Measurements from ENCODE around the gene HAUS5.
"Not testable (repeated sequence)": the region's sequence is repeated elsewhere in the genome, so short reads cannot be mapped to it uniquely, and the experiment has no call there.

Gene HAUS5

DNA sequence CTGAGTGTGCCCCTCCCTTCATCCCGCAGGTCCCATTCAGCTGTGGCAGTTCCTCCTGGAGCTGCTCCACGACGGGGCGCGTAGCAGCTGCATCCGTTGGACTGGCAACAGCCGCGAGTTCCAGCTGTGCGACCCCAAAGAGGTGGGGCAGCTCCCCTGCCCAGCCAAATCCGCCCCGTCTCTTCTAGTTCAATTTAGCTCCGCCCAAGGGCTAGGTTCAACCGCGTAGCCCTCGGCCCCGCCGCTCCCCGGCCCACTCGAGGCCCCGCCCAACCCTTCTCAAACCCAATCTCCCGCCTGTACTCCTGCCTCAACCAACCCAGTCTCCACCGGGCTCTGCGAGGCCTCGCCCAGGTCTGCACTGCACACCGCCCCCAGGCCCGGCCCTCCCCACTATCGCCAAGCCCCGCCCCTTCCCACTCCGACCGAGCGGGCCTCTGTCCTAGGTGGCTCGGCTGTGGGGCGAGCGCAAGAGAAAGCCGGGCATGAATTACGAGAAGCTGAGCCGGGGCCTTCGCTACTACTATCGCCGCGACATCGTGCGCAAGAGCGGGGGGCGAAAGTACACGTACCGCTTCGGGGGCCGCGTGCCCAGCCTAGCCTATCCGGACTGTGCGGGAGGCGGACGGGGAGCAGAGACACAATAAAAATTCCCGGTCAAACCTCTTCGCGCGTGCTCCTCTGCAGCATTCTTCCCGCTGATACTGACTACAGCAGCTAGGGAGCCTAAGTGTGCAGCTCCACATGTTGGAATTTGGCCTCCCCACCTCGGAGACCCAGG is 31.9 kb downstream of the HAUS5 start:
- peak; percentile 98 for DNase-seq

DNA sequence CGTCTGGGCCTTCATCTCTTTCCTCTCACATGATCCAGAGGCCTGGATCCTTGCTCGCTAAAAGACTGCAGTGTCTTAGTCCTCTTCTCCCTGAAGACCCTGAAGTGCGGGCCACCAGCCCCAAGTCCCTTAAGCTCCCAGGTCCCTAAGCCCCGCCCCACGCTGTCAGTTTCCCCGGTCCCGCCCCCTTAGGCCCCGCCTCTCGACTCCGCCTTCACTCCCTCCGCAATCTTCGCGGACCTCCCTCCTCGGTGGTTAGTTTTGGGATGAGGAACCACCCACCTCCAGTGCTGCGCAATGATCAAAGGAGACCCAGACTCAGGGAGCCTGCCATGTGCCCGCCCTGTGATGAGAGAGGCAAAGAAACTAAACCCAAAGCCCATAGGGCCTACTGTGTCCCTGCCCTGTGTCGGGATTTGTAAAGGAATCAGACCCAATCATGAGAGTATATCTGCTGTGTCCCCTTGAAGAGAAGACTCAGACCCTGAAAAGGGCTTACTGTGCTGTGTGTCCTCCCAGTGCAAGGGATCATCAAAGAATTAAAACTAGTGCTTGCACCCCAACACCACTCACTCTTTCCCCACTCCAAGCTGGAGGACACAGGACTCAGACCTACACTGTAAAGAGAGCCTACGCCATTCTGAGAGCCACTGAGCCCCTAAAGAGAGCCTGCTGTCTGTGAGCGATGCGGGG is 32.6 kb downstream of the HAUS5 start:
- DNase-seq, result peak; percentile 75

DNA sequence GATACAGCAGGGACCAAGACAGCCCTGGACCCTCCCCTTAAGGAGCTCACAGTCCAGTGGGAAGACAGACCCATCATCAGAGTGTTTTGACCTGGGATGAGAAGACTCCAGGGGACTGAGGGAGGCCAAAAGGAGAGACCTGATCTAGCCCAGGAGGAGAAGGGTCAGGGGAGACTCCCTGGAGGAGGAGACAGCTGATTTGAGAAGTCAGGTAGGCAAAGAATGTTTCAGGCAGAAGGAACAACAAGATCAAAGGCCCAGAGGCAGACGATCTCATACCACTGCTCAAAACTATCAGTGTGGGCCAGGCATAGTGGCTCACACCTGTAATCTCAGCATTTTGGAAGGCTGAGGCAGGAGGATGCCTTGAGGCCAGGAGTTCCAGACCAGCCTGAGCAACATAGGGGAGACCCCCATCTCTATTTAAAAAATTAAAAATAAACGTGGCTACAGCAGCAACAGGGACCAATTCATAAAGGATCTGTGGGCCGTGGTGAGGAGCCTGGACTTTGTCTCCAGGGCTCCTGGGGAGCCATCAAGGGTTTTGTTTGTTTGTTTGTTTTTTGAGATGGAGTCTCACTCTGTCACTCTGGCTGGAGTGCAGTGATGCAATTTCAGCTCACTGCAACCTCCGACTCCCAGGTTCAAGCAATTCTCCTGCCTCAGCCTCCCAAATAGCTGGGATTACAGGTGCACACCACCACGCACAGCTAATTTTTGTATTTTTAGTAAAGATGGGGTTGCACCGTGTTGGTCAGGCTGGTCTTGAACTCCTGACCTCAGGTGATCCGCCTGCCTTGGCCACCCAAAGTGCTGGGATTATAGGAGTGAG is 33.4 kb downstream of the HAUS5 start:
- DNase-seq, result no peak

DNA sequence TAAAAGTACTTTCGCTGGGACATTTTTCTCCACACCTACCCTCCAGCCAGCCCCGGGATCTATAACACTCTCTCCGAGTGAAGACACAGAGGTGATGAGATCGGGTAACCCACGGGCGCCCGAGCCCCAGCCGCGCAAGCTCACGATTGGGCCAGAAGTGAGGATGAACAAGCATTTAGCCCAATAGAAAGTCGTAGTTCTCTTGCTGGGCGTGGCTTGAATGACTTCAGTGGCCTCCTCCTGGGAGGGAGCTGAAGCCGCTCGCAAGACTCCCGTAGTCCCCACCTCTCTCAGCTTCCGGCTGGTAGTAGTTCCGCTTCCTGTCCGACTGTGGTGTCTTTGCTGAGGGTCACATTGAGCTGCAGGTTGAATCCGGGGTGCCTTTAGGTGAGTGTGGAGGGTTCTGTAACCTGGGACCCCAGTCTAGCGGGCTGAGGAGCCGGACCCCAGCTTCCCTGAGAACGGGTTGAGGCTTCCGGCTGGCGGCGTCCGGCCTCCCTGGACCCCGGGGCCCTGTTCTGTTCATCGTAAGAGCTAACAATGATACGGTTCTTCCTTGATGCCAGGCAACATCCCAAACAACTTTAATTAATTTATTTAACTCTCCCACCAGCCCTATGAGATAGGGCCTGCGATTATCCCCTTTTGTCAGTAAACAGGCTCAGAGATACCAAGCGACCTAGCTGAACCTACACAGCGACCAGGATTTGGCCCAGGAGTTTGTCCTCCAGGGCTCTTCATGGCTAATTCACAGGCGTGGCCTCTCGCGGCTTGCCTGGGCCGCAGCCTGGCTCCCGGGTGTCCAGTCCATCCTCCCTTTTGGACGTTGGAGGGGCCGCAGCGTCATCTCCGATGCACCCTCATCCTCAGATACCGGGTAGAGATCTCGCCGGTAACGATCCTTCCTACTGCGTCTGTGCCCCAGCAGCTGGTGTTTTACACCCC is 35.8 kb downstream of the HAUS5 start, which contains the start of gene COX6B1:
Gene COX6B1, plus strand, starts transcription at position 307 of the 945 bp plus-strand sequence. CDS start 2,921 bp downstream, outside the sequence.
- DNase-seq, result peak; percentile 99

DNA sequence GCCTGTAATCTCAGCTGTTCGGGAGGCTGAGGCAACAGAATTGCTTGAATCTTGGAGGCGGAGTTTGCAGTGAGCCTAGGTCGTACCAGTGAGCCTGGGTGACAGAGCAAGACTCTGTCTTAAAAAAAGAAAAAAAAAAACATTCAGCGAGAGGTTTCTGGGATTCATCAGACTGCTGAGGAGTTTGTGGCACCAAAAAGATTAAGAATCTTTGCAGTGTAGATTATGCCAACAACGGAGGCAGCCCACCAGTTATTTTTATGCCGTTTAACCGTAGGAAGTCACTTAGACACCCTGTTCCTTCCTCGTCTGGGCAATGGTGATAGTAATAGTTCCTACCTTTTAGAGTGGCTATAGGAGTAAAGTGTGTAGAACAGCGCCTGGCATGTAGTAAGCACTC is 38.0 kb downstream of the HAUS5 start:
- no peak for DNase-seq

DNA sequence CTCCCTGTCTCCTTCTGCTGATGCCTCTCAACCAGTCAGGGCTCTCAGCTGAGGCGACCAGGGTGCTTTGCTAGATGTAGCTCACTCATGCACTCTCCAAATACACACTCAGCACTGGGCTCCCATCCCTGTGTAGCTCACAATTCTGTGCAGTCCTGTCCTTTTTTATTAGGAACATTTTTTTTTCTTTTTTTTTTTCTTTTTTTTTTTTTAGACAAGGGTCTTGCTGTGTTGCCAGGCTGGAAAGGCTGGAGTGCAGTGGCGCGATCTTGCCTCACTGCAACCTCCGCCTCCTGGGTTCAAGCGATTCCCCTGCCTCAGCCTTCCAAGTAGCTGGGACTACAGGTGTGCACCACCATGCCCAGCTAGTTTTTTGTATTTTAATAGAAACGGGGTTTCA is 42.3 kb downstream of the HAUS5 start:
- DNase-seq, result not testable (repeated sequence)

DNA sequence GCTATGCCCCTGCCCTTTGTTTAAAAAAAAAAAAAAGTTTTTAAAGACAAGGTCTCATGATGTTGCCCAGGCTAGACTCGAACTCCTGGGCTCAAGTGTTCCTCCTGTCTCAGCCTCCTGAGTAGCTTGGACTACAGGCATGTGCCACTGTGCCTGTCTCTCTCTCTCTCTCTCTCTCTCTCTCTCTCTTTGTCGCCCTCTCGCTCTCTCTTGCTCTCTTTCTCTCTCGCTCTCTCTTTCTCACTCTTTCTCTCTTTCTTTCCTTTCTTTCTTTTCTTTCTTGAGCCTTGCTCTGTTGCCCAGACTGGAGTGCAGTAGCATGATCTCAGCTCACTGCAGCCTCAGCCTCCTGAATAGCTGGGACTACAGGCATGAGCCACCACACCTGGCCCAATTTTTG is 43.1 kb downstream of the HAUS5 start:
- DNase-seq, result no peak

DNA sequence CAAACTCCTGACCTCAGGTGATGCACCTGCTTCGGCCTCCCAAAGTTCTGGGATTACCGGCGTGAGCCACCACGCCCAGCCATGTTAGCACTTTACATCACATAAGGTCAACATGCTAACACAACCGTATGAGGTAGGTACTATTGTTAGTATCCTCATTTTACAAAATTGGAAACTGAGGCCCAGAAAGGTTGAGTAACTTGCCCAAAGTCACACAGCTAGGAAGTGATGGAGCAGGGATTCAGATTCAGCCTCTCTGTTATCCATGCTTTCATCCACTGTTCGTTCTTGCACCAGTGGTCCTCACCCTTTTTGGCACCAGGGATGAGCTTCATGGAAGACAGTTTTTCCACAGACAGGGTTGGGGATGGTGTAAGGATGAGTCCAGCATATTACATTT is 44.2 kb downstream of the HAUS5 start:
- DNase-seq, result no peak

DNA sequence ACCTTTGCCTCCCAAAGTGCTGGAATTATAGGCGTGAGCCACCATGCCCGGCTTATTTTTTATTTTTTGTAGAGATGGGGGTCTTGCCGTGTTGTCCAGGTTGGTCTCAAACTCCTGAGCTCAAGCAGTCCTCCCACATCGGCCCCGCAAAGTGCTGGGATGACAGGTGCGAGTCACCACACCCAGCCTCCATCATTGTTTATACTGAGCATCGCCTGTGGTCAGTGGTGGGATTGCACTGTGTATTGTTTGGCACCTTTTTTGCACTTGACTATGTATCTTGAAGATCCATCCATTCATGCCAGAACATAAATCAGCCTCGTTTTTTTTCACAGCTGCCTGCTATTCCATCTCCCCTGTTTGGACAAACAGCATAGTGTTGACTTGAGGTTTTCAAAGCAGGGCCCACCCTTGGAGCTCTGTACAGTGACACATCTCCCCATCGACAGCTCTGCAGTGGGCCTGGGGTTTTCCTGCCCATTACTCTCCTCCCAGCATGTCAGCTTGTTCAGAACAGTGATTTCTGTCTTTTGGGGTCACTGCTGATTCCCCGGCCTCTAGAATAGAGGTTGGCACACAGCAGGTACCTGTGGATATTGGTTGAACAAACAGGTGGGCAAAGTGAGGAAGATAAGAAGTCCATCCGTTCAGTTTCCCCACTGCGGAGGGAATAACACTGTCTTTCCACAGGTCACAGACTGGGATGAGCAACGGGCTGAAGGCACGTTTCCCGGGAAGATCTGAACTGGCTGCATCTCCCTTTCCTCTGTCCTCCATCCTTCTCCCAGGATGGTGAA is 45.6 kb downstream of the HAUS5 start:
- DNase-seq, result no peak

DNA sequence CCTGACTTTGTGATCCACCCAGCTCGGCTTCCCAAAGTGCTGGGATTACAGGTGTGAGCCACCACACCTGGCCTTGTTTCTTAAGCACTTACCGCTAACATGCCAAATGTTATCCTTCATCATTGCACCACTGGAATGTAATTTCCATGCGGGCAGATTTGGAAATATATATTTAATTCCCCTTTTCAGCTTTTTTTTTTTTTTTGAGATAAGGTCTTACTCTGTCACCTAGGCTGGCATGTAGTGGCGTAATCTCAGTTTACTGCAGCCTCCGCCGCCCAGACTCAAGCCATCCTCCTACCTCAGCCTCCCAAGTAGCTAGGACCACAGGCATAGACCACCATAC is 49.4 kb downstream of the HAUS5 start:
- no peak for DNase-seq

DNA sequence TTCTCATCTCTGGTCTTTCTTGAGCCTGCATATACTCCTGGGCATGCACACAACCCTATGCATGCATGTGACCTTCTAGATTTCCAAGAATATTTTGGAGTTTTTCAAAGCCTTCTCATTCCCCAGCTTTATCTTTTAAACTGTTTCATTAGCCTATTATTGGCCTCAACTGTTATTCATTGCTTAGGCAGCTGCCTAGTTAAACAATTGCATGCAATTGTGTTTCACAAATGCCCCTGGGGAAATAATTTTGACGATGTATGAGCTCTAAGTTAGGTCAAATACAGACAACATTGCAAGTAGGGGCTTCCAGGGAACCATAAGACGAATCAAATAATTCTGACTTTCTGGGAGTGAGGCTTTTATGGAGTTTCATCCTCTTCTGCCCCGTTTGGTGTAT is 51.4 kb downstream of the HAUS5 start:
- DNase-seq, result no peak

DNA sequence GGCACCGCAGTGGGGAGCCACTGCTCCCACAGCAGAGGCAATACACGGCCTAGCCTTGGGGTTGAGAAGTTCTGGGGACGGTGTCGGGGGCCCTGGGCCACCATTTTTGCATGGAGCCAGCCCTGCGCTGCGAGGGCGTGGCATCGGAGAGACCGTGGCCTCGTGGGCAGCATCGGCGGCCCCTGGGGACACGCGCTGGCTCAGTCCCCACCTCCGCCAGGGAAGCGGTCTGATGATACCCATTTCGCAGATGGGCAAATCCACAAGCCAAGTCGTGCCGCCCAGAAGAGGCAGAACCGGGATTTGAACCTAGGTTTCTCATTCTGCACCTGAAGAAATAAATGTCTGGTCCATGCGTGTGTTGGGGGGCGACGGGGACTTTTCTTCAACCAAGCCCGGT is 52.6 kb downstream of the HAUS5 start:
- no peak for DNase-seq

DNA sequence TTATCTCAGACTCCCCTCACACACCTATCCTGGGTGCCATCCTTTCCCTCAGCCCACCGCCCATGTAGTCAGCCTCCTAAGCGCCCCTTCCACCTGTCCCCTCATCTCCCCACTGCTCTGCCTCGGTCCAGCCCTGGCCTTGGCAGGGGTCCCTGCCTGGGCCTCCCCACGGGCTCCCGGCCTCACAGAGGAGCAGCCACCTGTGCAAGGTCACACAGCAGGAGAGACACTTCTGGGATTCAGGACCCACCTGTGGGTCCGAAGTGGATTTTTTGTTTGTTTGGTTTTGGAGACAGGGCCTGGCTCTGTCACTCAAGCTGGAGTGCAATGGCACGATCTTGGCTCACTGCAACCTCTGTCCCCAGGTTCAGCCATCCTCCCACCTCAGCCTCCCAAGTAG is 53.1 kb downstream of the HAUS5 start:
- DNase-seq, result no peak

DNA sequence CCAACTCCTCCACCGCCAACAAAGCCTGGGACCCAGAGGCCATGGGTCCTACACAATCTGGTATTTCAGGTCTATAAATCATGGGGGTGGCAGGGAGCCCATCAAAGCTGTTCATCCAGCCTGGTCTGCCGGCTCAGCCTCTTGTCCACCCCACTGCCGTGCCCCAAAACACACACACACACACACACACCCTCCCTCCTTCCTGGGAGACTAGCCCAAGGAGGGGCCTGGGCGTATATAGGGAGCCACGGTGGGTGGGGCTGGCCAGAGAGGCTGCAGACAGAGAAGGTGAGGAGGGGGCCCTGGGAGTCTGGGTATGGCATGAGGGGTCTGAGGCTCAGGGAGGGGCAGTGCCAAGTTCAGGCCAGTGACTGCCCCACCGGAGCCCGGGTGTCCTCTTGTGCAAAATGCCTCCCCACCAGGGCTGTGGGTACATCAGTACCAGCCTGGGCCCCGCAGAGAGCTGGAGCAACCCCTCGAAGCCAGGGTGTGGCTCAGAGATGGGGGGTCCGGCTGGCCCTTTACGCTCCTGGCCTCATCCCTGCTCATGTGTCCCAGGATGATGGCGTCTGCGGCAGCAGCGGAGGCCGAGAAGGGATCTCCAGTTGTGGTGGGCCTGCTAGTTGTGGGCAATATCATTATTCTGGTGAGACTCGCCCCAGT is 53.8 kb downstream of the HAUS5 start, which contains the start of gene UPK1A:
Gene UPK1A, plus strand, starts transcription at position 267 of the 663 bp plus-strand sequence. Its CDS starts 296 bp downstream, at position 563.
- no peak for DNase-seq

DNA sequence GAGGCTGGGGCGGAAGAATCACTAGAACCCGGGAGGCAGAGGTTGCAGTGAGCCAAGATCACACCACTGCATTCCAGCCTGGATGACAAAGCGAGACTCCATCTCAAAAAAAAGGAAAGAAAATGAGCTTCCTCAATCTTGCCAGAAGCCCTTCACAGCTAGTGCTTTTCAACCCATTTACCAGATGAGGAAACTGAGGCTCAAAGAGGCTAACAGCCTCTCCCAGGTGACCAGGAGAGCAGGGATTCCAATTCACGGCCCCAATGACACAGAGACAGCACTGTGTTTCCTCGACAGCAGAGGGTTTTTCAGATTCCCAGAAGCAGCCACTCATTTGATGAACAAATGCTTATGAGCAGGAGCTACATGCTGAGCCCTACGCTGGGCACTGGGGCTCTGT is 57.0 kb downstream of the HAUS5 start:
- no peak for DNase-seq

DNA sequence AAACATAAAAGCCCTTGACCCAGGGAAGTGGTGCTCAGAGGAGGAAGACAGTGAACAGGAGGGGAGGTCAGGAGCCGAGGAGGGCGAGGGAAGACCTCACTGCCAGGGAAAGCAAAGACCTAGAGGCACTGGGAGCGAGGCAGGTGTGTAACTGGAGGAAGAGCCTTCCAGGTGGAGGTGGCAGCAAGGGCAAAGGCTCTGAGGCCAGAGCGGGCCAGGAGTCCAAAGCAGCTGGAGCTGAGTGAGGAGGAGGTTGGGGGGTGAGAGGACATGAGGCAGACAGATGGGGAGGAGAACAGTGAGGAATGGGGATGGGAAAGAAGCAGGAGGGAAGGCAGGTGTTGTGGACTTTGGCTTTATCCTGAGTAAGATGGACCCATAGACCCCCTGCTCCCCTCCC is 57.4 kb downstream of the HAUS5 start:
- DNase-seq, result no peak

DNA sequence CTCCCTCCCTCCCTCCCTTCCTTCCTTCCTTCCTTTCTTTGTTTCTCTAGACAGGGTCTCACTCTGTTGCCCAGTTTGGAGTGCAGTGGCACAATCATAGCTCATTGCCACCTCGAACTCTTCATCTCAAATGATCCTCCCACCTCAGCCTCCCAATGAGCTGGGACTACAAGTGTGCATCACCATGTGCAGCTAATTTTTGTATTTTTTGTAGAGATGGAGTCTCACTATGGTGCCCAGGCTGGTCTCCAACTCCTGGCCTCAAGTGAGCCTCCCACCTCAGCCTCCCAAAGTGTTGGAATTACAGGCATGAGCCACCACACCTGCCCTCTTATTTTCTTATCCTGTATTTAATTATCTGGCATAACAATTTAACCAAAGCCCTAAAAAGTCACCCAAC is 58.2 kb downstream of the HAUS5 start:
- no peak for DNase-seq

DNA sequence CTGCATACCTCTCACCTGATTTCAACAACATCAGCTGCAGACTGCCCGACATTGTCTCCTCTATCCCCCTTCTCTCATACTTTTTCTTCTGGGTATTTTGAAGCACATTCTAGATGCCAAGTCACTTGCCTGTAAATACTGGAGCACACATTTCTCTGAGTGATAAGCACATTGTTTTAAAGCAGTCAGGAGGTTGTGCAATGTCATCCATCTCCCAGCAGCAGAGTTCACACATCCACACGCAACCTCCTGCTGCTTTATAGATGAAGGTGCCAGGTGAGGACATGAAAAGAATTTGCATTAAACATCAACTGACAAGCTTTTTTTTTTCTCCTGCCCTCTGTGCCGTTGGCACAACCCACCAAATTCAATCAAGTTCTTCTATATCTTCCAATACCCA is 59.3 kb downstream of the HAUS5 start:
- DNase-seq, result peak; percentile 48

DNA sequence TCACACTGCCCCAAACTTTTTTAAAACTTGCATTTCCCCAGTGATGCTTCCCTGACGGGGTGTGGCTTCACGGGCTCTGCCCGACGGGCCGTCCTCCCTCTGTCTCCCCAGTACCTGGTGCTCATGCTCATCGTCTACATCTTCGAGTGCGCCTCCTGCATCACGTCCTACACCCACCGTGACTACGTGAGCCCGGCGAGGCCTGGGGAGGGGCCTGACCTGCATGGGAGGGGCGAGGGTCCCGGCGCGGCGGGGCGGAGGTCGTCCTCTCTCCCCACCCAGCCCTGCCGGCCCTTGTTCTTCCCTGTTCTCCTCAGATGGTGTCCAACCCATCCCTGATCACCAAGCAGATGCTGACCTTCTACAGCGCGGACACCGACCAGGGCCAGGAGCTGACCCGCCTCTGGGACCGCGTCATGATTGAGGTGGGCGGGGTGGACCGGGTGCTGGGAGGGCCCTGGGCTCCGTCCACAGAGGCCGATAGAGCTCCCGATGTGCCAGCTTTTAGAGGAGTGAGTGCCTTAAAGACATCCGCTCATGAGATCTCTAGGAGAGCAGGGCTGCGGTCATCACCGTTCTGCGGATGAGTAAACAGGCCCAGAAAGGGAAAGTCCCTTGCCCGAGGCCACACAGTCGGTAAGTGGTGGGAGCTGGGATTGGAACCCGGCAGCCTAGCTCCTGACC is 60.7 kb downstream of the HAUS5 start:
- DNase-seq, result peak; percentile 32

Measured in NCI-H69 (cell line).